NCI-H446 (cell line): Measurements from ENCODE around the gene FUT8.

Experiments used
- DNase-seq, 2 experiments: peaks; one replicate each; lab custom pipeline; 2025; lab: John Stamatoyannopoulos, UW

Gene FUT8

DNA sequence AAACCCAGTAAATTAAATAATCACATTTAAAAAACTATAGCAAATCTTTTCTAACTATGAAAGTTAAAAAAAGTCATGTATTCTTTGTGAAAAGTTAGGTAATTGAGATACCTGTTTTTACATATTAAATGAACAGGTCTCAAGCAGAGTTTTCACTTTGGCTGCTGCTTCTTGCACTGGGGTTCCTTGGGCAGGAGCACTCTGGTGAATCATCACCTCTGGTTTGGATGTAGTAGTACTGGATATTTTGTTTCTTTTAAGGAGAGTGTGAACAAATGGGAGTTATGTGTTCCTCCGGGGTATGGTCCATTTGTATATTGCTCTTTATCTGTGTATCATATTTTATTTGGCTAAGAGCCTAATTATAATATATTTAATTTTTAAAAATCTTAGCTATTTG is 82.7 kb downstream of the FUT8 start:
- no peak for DNase-seq

DNA sequence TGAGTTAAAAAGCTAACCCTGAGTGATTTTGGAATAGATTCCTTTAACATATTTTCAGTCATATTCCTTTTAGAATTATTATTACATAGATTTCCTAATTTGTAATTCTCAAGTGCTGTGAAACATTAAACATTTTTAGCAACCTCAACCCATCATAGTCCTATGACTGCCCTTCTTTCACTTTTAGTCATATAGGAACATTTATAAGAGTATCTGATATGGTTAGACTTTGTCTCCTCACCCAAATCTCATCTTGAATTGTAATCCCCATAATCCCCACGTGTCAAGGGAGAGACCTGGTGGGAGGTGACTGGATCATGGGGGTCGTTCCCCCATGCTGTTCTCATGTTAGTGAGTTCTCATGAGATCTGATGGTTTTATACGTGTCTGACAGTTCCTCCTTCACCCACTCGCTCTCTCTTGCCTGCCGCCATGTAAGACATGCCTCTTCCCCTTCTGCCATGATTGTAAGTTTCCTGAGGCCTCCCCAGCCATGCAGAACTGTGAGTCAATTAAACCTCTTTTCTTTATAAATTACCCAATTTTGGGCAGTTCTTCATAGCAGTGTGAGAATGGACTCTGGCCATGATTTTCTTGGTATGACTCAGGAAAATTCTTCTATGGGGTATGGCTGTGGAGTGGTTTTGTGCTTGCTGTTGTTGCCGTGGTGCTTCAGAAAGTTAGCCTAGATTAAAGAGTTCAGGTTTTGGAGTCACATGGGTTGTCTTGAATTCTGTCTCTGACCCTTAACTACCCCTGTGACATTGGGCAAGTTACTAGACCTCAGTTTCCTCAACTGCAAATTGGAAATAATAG is 83.9 kb downstream of the FUT8 start:
- DNase-seq = no peak

DNA sequence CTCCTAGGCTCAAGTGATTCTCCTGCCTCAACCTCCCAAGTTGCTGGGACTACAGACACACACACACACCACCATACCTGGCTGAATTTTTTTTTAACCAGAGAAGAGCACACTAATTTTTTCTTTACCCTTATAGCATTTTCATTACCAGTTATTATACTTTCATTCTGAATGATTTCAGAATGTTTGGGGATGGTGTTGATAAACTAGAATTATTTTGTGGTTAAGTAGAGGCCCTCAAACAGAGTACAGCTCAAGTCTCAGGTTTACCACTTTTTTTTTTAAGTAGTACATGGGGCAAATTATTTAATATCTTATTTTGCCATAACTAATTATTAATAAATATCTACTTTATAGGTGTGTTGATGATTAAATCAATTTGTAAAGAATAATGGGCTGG is 86.6 kb downstream of the FUT8 start:
- no peak for DNase-seq

DNA sequence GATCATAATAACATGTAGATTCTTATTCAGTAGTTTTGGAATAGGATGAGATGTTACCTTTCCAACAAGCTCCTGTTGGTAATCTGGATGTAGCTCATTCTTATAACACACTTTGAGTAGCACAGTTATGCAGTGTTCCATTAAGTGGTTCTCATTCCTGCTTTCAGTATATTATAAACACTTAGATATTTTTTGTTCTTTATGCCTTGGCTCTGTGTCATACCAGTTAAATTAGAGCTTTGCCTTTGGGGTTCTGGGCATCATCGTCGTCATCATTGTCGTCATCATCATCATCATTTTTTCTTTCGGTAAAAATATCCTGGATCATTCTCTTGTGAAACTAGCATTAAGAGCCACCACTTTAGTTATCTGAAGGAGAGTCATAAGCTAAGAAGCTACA is 87.5 kb downstream of the FUT8 start:
- DNase-seq = no peak

DNA sequence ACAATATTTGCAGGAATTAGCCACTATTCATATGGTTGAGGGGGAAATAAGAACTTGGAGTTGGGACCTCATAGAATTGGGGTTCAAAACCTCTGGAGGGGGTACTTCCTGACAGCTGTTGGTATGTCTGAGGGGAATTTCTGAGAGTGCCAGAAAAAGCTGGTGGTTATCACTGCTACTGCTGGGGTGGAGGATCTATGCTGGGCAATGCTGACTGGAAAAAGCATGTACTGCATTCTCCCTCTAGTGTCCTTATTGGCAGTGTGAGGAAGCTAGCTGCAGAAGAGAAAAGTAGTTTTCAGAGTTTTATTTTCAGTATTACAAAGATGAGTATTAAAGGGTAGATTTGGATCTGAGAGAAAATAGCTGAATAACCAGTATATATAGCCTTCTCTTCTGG is 88.8 kb downstream of the FUT8 start:
- no peak for DNase-seq

DNA sequence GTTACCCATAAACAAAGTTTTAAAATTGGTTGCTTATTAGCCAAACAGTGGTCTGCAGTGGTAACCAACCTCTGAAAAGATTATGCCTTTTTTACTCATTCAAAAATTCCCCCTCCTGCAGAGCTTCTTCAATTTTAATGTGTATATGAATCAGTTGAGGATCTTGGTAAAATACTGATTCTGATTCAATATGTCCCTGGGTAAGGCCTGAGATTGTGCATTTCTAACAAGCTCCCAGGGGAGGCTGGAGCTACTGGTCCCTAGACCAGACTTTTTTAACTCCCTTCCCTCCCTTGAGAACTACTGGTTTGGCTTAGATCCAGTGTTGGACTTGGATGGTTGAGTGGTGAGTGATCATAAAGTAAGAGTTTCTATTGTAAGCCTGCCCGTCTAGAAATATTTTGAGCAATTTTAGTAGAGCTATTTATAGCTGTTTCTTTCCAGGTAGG is 90.2 kb downstream of the FUT8 start:
- DNase-seq = peak in 1 of 2 experiments; percentile 39

DNA sequence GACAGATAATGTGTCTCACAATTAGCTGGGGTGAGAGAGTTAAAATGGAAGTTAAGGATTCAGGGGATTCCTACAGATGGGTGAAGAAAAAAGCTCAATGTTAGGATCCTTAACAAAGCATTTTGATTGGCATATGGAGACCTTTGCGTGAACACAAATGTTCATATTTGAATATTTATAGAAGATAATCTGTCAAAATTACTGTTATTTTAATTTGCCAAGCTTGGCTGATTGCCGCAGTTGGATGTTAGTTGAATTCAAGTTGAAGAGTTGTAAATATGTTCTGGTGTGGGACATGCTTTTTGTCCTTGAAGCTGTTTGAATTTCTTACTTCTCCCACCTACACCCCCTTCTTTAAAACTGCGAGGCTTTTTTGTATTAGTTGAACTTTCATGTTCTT is 91.2 kb downstream of the FUT8 start:
- no peak for DNase-seq

DNA sequence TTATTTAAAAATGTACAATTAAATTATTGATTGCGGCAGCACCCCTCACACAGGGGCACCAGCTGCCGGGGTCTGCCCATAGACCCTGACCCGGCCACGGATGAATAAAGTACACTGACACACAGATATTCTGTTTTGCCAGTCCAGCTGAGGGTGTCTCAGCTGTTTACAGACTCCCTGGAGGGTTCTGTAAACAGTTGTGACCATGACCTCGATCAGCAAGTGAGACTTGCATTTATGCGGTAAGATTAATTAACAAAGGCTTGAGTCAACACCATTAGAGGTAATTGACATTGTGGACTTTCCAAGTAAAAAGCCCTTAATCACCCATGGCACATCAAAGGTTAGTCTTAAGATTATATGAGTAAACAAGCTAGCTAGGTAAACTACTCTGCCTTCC is 94.3 kb downstream of the FUT8 start:
- DNase-seq = no peak

DNA sequence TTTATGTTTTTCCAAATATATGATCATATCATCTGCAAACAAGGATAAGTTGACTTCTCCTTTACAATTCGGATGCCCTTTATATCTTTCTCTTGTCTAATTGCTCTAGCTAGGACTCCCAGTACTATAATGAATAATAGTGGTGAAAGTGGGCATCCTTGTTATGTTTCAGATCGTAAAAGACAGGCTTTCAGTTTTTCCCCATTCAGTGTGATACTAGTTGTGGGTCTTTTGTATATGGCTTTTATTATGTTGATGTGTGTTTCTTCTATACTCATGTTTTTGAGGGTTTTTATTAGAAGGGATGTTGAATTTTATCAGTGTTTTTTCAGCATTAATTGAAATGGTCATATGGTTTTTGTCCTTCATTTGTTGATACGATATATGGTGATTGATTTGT is 97.3 kb downstream of the FUT8 start:
- DNase-seq = no peak

DNA sequence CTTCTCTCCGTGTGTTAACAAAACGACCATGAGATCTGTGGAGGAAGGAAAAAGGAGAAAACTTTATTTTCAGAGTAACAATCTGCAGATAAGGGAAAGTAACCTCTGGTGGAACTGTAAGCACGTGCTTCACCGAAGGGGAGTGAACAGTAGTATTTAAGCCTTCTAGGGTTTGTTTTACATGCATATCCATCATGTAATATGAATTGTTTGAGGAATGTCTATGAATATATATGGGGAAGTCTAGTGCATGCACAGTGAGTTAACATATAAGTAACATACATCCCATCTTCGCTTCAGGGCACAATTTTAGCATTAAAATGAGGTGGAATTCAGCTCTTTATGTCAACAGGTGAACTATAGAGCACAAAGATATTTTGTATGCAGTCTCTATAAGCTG is 101.1 kb downstream of the FUT8 start:
- DNase-seq = no peak

DNA sequence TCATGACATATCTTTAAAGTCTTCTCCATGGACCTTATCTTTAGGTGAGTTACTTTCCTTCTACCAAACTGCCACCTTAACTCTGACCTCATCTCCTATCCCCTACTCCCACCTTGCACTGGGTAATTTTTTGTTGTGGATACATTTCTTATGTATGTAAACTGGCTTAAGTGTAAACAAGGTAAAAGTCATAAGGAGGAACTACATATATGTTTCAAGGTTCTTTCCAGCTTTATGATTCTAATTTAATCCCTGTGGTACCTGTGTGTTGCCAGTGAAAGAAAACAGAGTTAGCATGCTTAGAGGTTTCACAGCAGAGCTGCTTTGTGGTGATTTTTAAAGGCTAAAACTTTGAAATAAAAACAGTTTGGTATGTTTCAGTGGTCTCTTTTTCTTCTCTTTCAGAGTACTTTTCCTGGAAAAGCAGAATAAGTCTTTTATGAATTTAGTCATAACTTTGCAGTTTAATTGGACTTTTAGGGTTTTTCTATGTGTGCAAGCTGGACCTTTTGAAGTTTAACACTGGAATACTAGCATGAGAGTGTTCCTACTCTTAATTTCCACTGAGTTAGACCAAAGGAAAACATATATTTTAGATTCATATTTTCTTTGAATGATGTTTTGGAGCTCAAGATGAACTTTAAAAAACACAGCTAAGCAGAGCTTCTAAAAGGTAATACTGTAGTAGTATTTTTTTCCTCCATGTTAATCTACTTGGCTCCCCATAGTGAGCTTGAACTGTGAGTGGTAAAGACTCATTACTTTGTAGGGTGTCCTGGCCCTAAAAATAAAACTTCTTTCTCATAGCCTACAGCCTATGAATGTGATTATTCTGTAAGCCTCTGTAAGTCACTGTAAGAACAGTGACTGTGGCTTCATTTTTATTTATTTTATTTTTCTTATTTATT is 105.4 kb downstream of the FUT8 start:
- DNase-seq = no peak

DNA sequence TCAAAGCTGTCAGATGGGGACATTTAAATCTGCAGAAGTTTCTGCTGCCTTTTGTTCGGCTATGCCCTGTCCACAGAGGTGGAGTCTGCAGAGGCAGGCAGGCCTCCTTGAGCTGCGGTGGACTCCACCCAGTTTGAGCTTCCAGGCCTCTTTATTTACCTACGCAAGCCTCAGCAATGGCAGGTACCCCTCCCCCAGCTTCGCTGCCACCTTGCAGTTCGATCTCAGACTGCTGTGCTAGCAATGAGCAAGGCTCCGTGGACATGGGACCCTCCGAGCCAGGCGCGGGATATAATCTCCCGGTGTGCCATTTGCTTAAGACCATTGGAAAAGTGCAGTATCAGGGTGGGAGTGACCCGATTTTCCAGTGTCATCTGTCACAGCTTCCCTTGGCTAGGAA is 115.5 kb downstream of the FUT8 start:
- no peak for DNase-seq

DNA sequence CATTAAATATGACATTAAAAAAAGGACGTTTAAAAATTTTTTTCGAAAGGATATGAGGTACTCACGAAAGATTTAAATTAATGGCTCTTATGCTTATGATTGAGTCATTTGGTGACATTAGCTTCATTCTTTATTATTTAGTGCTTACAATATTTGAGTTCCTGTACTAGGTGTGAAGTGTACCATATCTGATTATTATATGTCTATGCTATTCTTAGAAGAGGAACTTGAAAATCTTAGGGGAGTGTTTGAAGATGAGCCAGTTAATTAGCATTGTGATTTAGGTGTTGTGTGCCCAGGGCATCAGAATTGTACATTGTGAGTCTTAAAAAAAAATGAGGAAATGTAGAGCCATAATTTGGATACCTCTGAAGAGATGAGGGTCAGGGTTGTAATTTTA is 118.6 kb downstream of the FUT8 start:
- DNase-seq = no peak

DNA sequence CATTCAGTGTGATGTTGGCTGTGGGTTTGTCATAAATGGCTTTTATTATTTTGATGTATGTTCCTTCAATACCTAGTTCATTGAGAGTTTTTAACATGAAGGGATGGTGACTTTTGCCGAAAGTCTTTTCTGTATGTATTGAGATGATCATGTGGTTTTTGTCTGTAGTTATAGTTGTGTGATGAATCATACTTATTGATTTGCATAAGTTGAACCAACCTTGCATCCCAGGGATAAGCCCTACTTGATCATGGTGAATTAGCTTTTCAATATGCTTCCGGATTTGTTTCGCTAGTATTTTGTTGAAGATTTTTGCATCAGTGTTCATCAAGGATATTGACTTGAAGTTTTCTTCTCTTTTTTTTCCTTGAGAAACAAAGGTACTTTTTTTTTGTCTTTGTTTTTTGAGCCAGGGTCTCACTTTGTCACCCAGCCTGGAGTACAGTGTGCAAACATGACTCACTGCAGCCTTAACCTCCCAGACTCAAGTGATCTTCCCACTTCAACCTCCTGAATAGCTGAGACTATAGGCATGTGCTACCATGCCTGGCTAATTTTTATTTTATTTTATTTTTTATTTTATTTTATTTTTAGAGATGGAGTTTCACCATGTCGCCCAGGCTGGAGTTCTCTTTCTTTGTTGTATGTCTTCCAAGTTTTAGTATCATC is 121.3 kb downstream of the FUT8 start:
- no peak for DNase-seq

DNA sequence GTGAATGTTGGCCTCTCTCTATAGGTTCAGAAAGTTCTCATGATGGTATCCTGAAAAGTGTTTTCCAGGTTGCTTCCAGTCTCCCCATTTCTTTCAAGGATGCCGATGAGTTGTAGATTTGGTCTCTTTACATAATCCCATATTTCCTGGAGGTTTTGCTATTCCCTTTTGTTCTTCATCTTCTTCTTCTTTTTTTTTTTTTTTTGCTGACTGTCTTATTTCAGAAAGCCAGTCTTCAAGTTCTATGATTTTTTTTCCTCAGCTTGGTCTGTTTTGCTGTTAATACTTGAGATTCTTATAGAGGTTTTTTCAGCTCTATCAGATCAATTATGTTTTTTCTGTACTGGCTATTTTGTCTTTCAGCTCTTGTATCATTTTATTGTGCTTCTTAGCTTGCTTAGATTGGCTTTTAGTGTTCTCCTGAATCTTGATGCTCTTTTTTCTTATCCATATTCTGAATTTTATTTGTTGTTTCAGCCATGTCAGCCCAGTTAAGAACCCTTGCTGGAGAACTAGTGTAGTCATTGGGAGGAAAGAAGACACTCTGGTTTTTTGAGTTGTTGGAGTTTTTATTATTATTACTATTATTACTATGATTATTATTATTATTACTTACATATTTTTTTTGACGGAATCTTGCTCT is 124.4 kb downstream of the FUT8 start:
- no peak for DNase-seq

DNA sequence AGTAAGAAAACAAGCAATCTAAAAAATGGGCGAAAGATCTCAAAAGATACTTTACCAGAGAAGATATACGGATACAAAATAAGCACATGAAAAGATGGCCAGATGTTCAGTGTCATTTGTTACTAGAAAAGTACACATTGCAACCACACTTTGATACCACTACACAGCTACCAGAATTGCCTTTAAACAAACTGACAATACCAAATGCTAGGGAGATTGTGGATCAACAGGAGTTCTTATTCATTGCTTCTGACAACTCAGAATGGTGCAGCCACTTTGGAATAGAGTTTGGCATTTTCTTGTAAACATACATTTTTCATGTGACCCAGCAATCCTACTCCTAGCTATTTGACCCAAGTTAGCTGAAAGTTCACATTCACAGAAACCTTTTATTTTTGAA is 136.3 kb downstream of the FUT8 start:
- no peak for DNase-seq

DNA sequence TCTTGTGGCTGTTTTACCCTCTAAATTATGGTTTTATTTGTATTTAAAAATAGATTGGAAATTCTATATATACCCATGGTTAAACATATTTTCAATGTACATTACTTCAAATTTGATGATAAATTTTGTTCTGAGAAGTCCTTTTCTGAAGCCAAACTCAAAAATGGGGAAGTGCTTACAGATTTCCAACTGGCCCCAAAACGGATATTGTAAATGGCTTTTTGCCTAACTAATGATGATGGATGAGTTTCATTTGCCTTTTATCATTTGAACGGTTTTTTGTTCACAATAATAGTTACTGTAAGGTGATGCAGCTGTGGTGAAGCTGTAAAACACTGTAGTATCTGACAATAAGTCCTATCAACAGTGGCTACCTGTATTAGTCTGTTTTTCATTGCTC is 136.9 kb downstream of the FUT8 start:
- no peak for DNase-seq

DNA sequence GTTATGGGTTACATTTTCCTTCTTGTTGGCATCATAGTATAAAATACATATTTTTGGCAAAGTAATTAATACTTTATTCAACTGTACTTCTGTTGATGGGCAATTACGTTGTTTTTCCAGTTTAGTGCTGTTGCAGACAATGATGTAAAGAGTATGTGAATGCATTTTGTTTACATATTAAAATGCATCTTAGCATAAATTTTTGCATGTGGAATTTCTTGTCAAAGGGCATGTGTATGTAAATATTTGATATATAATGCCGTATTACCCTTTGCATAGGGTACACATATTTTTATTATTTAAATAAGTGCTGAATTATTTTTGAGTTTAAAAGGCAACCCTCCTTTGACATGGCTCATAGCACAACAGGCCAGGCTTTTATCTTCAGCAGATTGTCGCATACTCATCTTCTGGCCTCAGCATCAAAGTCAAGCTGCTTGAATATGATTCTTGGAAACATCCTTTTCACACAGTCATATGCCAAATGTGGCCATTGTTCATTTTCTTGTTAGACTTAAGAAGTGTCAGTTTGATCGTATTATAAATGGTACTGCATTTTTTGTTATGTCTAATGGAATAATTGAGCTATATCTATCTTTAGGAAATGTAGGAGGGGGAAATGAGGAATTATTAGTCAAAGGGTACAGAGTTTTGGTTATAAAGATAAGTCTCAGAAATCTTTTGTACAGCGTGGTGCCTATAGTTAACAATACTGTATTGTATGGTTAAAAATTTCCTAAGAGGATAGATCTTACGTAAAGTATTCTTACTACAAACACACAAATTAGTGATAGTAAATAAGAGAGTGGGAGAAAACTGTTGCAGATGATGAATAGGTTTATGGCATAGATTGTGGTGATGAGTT is 138.5 kb downstream of the FUT8 start:
- no peak for DNase-seq

DNA sequence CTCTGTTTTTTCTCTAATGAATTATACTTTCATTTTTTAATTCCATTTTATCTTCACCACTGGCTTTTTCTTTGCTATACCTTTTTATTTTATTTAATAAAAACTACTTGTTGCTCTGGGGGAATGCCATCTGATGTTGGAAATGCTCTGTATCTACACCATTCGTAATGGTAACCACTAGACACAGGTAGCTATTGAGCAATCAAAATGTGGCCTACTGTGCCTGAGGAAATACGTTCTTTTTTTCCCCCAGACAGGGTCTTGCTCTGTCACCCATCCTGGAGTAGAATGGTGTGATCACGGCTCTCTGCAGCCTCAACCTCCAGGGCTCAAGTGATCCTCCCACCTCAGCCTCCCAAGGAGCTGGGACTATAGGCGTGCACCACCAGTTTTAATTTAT is 140.2 kb downstream of the FUT8 start:
- DNase-seq = no peak

DNA sequence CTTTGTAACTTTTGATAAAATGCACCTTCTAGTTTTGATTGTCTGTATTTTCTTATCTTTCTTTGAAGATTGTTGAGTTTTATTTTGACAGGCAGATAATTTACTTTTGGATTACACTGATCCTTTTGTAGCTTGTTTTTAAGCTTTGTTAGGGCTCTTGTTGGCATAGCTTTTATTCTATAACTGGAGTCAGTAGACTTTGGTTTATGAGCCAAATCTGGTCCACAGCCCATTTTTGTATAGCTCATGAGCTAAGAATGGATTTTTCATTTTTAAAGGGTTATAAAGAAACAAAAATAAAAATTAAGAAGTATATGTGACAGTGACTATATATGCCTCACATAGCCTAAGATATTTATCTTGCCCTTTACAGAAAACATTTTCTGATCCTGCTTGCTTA is 142.3 kb downstream of the FUT8 start:
- no peak for DNase-seq

DNA sequence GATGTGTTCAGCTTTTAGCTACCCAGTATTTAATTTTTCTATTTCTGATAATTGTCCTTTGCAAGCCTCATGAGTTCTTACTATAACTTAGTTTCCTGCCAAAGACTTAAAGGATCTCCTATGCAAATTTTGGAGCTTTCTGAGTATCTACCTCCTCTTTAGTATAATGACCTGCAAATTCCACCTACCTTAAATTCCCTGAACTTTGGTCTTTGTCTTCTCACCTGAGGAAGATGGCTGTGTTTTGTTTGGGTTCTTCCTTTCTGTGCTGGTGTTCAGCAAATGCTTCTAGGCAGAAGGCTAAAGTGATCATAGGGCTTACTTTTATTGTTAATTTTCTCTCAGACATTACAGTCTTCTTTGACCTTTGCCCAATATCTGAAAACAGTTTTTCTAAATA is 142.8 kb downstream of the FUT8 start:
- DNase-seq = no peak
